Fibroblast of lung (primary cell): Measurements from ENCODE around the gene SLTM.

Experiments
- CTCF ChIP-seq, 2 donors: IDR thresholded peaks in 1 of 2; conservative IDR thresholded peaks in 1 of 2; 1 replicate in 1 of 2; 2 replicates in 1 of 2; pipeline ENCODE4 v1.5.1; 2011 to 2012; ENCODE audit warnings: low read length in 2 of 2, control low read depth in 1 of 2, inconsistent platforms in 1 of 2, low read depth in 1 of 2, mild to moderate bottlenecking in 1 of 2
- EZH2 ChIP-seq: IDR thresholded peaks from 2 replicates; pipeline ENCODE4 v1.5.1; 2012; ENCODE audit warnings: low read length, control low read depth, mild to moderate bottlenecking; ENCODE audit errors: missing control alignments

- peak; percentile 13 to 29 for TF ChIP-seq CTCF (conservative IDR thresholded peaks at IDR 0.05 in 1 of 2, IDR thresholded peaks at IDR 0.05 in 1 of 2; ENCODE audit: low read depth in 1 of 2, low read length in 2 of 2)
- TF ChIP-seq EZH2: no peak
Observed at GRCh38 chr15:58933281-58934113, at the start of gene SLTM.
